GM12801 (cell line): ENCODE data around the gene TMEM53.

ENCODE experiments used
- CTCF ChIP-seq: IDR thresholded peaks from one replicate; pipeline ENCODE4 v1.5.1; 2011; ENCODE audit warnings: control low read depth; ENCODE audit not compliant: insufficient read length; ENCODE audit errors: extremely low read depth

Gene TMEM53

DNA sequence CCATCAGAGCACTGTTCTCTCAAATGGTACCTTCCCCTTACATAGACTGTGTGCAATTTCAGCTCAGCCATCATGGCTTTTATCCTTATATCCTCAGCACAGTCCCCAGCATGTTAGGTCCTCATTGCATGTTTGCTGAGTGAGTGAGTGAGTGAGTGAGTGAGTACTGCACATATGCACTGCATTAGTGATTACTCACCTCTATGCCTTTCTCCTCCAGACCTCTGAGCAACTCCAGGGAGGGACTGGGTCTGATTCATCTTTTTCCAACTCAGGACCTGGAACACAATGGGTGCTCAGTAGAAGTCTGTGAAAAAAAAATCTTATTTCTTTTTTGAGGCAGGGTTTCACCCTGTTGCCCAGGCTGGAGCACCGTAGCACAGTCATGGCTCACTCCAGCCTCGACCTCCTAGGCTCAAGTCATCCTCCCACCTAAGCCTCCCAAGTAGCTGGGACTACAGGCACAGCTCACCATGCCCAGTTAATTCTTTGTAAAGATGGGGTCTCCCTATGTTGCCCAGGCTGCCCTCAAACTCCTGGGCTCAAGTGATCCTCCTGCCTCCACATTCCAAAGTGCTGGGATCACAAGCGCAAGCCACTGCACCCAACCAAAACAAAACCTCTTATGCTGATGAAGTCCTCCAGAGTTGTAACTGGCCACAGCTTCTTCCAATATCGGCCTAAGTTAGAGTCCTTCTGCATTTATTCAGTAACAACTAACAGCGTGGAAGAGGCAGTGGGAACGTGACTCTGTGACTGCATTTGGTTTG is 33.0 kb upstream of the TMEM53 start:
- TF ChIP-seq CTCF, result no peak

DNA sequence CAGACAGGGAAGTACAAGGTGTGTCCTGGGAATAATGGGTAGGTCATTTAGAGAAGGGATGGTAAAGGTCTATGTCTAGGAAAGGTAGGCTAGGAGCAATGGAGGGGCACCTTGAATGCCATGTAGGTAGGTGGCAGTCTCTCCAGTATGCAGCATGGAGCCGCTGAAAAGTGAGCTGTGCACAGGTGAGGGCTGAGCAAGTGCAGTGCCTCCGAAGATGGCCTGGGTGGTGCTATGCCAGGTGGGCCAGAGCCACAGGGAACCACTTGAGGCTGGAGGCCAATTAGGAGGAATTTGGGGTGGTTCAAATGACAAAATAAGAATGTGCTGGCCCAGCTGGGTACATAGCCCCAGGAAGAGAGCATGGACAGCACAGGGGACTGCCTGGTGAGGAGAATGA is 31.7 kb upstream of the TMEM53 start:
- TF ChIP-seq CTCF, result no peak

GRCh38 chr1:44705470-44705869 is 31.2 kb upstream of the TMEM53 start:
- no peak for TF ChIP-seq CTCF

DNA sequence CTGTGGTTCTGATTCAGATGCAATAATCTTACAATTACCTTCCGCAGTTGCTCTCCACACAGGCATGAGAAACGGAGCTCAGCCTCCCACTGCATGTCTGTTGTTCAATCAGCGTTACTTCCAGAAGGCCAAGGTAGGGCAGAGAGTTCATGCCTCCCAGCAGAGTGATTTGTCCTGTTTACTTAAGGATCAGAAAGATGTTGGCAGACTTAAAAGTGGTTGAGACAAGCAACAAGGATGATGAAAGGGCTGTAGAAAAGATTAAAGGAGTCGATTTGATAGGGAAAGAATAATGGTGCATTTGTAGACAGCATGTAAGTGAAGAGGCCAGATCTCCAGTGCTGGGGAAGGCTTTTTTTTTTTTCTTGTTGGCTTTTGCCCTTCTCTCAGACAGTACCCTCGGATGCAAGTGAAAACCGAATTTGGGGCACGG is 26.9 kb upstream of the TMEM53 start:
- TF ChIP-seq CTCF, result no peak

- no peak for TF ChIP-seq CTCF
Observed at GRCh38 chr1:44700573-44700972, 26.3 kb upstream of the TMEM53 start.

DNA sequence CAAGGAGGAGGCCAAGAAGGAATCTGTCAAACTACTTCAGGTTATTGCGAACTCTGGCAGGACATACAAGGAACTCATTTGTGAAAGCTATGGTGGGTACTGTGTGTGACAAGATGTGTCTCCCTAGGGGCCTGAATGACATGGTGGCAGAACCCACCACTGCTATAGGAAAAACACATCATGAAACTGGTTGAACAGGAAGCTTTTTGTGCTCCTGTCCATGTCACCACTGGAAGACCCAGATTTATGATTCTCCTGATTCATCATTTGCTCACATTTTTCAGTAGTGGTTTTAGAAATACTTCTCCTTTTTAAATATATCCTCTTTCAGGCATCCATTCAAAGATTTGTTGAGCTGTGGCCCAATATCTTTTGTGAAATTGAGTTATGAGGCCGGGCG is 23.9 kb upstream of the TMEM53 start:
- no peak for TF ChIP-seq CTCF

GRCh38 chr1:44696789-44697345 is 22.6 kb upstream of the TMEM53 start:
- TF ChIP-seq CTCF, result no peak
